Measurements from ENCODE around the gene ANKS1B. TPM values are rescaled to one million over a fixed set of nuclear protein-coding genes. Genes with fewer than 3 reads are reported as not detected.
A peak's percentile ranks its signal among the peaks of the same experiment; 100 is the strongest.

Gene ANKS1B
- polyA plus RNA-seq, 6 donors from 2014 or later: not detected

- no peak for DNase-seq
- H3K4me3 Mint-ChIP-seq: no peak overlapping the region
- H3K9me3 Mint-ChIP-seq: no peaks in the 10 kb centered on the region
- no peaks in the 10 kb centered on the region for H3K27me3 Mint-ChIP-seq
- H3K36me3 Mint-ChIP-seq: no peaks in the 10 kb centered on the region
- H3K27ac Mint-ChIP-seq: no peak overlapping the region
- no peaks in the 10 kb centered on the region for H3K4me1 Mint-ChIP-seq
- no peak for ATAC-seq (ENCODE audit: low read depth in 2 of 2)
These were observed 591.0 kb downstream of the ANKS1B start for GRCh38 chr12:99393763-99394162.

- H3K27me3 Mint-ChIP-seq: no peaks in the 10 kb centered on the region
- H3K4me3 Mint-ChIP-seq: no peak overlapping the region
- no peaks in the 10 kb centered on the region for H3K9me3 Mint-ChIP-seq
- H3K36me3 Mint-ChIP-seq: no peaks in the 10 kb centered on the region
- no peaks in the 10 kb centered on the region for H3K4me1 Mint-ChIP-seq
- DNase-seq (no peak), ATAC-seq (ENCODE audit: low read depth in 2 of 2) (no peak)
- H3K27ac Mint-ChIP-seq: no peak overlapping the region
These were observed 592.5 kb downstream of the ANKS1B start for GRCh38 chr12:99392091-99392850.

DNA sequence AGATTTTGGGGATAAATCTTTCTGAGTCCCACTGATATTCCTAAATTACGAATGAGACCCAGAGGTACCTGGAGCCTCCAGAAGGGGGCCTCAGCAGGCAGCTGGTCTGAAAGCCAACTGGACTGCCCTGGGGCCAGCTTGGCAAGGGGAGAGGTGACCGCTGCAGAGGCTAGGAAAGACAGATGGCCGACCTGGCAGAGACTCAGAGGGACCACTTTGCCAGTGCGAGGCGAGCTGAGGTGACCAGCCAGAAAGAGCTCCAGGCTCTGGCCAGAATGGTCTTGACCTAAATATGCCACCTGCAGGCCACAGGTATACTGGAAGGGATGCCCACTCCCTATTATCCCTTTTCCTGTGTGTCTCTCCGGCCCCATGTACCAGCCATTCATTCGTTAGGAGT lies 594.0 kb downstream of the ANKS1B start:
- Mint-ChIP-seq H3K9me3 (no peaks in the 10 kb centered on the region), H3K27ac (no peak overlapping the region), H3K27me3 (no peaks in the 10 kb centered on the region), H3K36me3 (no peaks in the 10 kb centered on the region), H3K4me3 (no peak overlapping the region), H3K4me1 (no peaks in the 10 kb centered on the region)
- DNase-seq: no peak
- no peak for ATAC-seq (ENCODE audit: low read depth in 2 of 2)

GRCh38 chr12:99389751-99390150 lies 595.0 kb downstream of the ANKS1B start:
- Mint-ChIP-seq H3K27me3 (no peaks in the 10 kb centered on the region), H3K4me1 (no peaks in the 10 kb centered on the region), H3K4me3 (peak overlapping the region in 1 of 8 donors; percentile 35), H3K27ac (no peak overlapping the region), H3K9me3 (no peaks in the 10 kb centered on the region), H3K36me3 (no peaks in the 10 kb centered on the region)
- DNase-seq (no peak), ATAC-seq (ENCODE audit: low read depth in 2 of 2) (no peak)

DNA sequence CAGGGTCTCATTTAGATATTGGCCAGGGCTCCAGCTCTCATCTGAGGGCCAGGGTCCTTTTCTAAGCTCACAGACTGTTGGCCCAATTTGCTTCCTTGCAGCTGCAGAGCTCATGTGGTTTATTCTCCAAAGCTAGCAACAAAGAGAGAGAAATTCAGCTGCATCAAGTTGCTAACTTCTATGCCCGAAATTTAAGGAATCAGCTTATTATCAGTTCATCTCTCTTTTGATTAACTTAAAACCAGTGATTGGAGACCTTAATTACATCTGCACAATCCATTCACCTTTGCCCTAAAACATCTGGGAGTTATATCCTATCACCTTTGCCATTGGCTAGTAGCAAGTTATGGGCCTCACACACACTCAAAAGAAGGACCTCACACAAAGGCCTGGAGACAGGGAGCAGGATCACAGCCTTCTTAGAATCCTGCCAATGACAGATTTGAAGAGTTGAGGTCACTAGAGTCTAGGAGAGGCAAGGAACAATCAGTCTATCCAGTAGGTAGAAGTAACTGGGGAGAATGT lies 596.0 kb downstream of the ANKS1B start:
- Mint-ChIP-seq H3K9me3 (no peaks in the 10 kb centered on the region), H3K4me3 (no peak overlapping the region)

DNA sequence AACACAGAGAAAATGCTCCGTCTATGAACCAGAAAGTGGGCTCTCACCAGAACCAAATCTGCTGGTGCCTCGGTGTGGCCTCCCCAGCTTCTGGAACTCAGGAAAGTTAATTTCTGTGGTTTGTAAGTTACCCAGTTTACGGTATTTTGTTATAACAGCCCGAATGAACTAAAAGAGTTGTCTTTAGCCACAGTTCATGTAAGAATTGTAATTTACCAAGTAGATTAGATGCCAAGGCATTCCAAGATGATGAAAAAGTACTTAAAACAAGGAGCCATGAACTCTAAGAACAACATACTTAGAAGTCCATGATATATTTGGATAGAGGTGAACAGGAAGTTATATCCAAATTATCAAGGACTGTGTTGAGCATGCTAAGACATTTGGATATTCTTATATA lies 597.1 kb downstream of the ANKS1B start:
- no peak overlapping the region for H3K4me3 Mint-ChIP-seq
- ATAC-seq (ENCODE audit: low read depth in 2 of 2): no peak
- no peaks in the 10 kb centered on the region for H3K4me1 Mint-ChIP-seq
- H3K36me3 Mint-ChIP-seq: no peaks in the 10 kb centered on the region
- no peak overlapping the region for H3K27ac Mint-ChIP-seq
- H3K9me3 Mint-ChIP-seq: no peaks in the 10 kb centered on the region
- no peak for DNase-seq
- H3K27me3 Mint-ChIP-seq: no peaks in the 10 kb centered on the region

More for the DNA sequence above, 596.0 kb downstream of the ANKS1B start:
- DNase-seq (no peak), ATAC-seq (ENCODE audit: low read depth in 2 of 2) (no peak)
- Mint-ChIP-seq H3K36me3 (no peaks in the 10 kb centered on the region), H3K27ac (no peak overlapping the region), H3K4me1 (no peaks in the 10 kb centered on the region), H3K27me3 (no peaks in the 10 kb centered on the region)

DNA sequence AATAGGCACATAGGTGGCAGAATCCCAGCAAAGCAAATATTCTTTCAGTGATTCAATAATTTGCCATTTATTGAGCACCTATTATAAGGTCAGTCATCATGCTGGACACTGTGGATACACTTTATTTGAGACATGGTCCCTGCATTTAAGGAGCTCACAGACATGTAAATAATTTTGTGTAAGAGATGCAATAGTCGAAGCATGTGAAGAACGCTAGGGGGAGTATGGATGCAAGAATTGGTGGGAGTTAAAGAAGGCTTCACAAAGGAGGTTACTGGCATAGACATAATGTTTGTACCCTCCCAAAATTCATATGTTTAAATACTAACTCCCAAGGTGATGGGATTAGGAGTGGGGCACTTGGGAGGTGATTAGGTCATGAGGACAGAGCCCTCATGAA lies 597.8 kb downstream of the ANKS1B start:
- Mint-ChIP-seq H3K27me3 (no peaks in the 10 kb centered on the region), H3K27ac (no peak overlapping the region), H3K9me3 (no peaks in the 10 kb centered on the region), H3K36me3 (no peaks in the 10 kb centered on the region), H3K4me3 (no peak overlapping the region), H3K4me1 (no peaks in the 10 kb centered on the region)
- no peak for DNase-seq
- ATAC-seq (ENCODE audit: low read depth in 2 of 2): no peak

- H3K4me1 Mint-ChIP-seq: no peaks in the 10 kb centered on the region
- H3K36me3 Mint-ChIP-seq: no peaks in the 10 kb centered on the region
- H3K4me3 Mint-ChIP-seq: no peak overlapping the region
- no peak for DNase-seq
- H3K9me3 Mint-ChIP-seq: peaks cover 0 to 5% (median 0%) of the 10 kb centered on the region in 7 donors
- no peaks in the 10 kb centered on the region for H3K27me3 Mint-ChIP-seq
- no peak overlapping the region for H3K27ac Mint-ChIP-seq
- ATAC-seq (ENCODE audit: low read depth in 2 of 2): no peak
These were observed 601.5 kb downstream of the ANKS1B start for GRCh38 chr12:99383258-99383657.

- no peaks in the 10 kb centered on the region for H3K4me1 Mint-ChIP-seq
- H3K9me3 Mint-ChIP-seq: peaks cover 0 to 5% (median 0%) of the 10 kb centered on the region in 7 donors
- DNase-seq: no peak
These were observed 602.7 kb downstream of the ANKS1B start for GRCh38 chr12:99381992-99382391.

DNA sequence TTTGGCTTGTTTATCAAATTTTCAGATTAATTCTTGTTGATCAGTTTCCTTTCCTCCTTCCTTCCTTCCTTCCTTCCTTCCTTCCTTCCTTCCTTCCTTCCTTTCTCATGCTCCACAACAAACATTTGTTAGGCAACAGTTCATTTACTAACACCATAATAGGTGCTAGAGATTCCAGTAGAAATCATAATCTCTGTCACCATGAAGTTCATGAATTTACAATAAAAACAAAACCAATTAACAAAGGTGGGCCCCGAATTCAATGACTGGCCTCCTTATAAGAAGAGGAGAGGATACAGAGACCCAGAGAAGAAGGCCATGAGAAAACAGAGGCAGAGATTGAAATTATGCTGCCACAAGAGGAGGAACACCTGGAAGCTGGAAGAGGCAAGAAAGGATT lies 604.0 kb downstream of the ANKS1B start:
- Mint-ChIP-seq H3K4me1 (no peaks in the 10 kb centered on the region), H3K27ac (no peak overlapping the region), H3K27me3 (no peaks in the 10 kb centered on the region), H3K9me3 (peaks cover 0 to 5% (median 0%) of the 10 kb centered on the region in 7 donors), H3K4me3 (no peak overlapping the region), H3K36me3 (no peaks in the 10 kb centered on the region)
- DNase-seq (no peak), ATAC-seq (ENCODE audit: low read depth in 2 of 2) (no peak)

More at GRCh38 chr12:99381992-99382391, 602.7 kb downstream of the ANKS1B start:
- no peak for ATAC-seq (ENCODE audit: low read depth in 2 of 2)
- Mint-ChIP-seq H3K36me3 (no peaks in the 10 kb centered on the region), H3K4me3 (no peak overlapping the region), H3K27ac (no peak overlapping the region), H3K27me3 (no peaks in the 10 kb centered on the region)

- no peak for DNase-seq
- Mint-ChIP-seq H3K27ac (no peak overlapping the region), H3K9me3 (no peaks in the 10 kb centered on the region), H3K36me3 (no peaks in the 10 kb centered on the region), H3K4me1 (no peaks in the 10 kb centered on the region), H3K27me3 (no peaks in the 10 kb centered on the region), H3K4me3 (no peak overlapping the region)
- ATAC-seq (ENCODE audit: low read depth in 2 of 2): no peak
These were observed 610.7 kb downstream of the ANKS1B start for GRCh38 chr12:99374023-99374422.

DNA sequence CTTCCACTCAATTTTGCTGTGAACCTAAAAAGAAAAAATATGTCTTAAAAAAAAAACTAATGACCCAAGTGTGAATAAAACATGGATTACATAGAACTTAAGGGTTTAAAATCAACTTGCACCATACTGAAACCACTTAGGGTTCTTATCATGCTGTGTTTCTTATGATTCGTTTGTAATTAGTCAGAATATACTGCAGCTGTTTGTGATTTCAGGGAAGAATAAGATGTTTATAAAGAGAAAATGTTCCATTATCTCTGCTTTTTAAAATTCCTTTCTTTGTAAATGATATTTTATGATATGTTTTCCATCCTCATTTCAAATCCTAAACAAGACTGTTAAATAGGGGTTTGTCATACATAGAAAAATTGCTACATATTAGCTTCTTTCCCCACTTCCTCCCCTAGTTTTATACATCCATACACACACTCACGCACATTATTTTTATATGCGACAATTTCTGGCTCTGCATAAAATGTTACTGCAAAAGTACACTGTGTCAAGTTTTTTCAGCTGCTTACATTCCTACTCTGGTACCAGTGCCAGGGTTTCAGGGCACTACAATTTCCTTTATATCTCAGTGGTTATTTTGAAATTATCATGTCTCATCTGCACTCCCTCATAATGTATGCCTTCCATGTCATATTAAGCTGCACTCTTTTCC lies 612.3 kb downstream of the ANKS1B start:
- H3K36me3 Mint-ChIP-seq: no peaks in the 10 kb centered on the region
- ATAC-seq (ENCODE audit: low read depth in 2 of 2) (no peak), DNase-seq (no peak)
- H3K4me1 Mint-ChIP-seq: no peaks in the 10 kb centered on the region
- H3K27me3 Mint-ChIP-seq: no peaks in the 10 kb centered on the region
- H3K27ac Mint-ChIP-seq: no peak overlapping the region
- H3K9me3 Mint-ChIP-seq: no peaks in the 10 kb centered on the region
- H3K4me3 Mint-ChIP-seq: no peak overlapping the region

- no peaks in the 10 kb centered on the region for H3K4me1 Mint-ChIP-seq
- no peak overlapping the region for H3K27ac Mint-ChIP-seq
- no peak for ATAC-seq (ENCODE audit: low read depth in 2 of 2)
- peaks cover 0 to 3% (median 0%) of the 10 kb centered on the region in 7 donors for H3K9me3 Mint-ChIP-seq
- H3K27me3 Mint-ChIP-seq: no peaks in the 10 kb centered on the region
- H3K36me3 Mint-ChIP-seq: no peaks in the 10 kb centered on the region
- DNase-seq: no peak
- H3K4me3 Mint-ChIP-seq: no peak overlapping the region
These were observed 614.2 kb downstream of the ANKS1B start for GRCh38 chr12:99370421-99371138.

DNA sequence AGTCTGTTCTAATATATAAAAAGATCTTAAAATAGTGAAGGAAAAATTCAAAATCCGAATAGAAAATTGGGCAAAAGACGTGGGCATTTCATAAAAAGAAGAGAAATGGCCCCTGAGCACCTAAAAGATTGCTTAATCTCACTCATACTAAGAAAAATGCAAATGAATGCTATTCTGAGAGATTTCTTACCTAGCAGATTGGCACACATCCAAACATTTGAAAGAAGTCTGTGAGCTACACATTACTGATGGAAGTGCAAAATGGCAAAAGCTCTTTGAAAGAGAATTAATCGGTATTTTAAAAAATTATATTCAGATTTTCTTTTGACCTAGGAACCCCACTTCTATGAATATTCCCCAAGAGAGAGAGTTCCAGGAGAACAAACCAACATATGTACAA lies 617.6 kb downstream of the ANKS1B start:
- no peak overlapping the region for H3K4me3 Mint-ChIP-seq
- H3K36me3 Mint-ChIP-seq: no peaks in the 10 kb centered on the region
- no peaks in the 10 kb centered on the region for H3K27me3 Mint-ChIP-seq
- DNase-seq (no peak), ATAC-seq (ENCODE audit: low read depth in 2 of 2) (no peak)
- H3K4me1 Mint-ChIP-seq: no peaks in the 10 kb centered on the region
- H3K27ac Mint-ChIP-seq: no peak overlapping the region
- H3K9me3 Mint-ChIP-seq: peaks cover 0 to 7% (median 0%) of the 10 kb centered on the region in 7 donors

All from naive B cell (primary cell).